Activated naive CD8-positive, alpha-beta T cell treated with anti-CD3 and anti-CD28 coated beads for 36 hours (primary cell): Measurements from ENCODE around the gene PPP2R1A. TPM values are rescaled to one million over a fixed set of nuclear protein-coding genes. Genes with fewer than 3 reads are reported as not detected.

ENCODE experiments used
- DNase-seq: peaks from one replicate; pipeline ENCODE4 v3.0.0; 2021
- H3K27ac Mint-ChIP-seq: one replicate; pipeline ENCODE4 v1.8.0; 2022; ENCODE audit warnings: mild to moderate bottlenecking, moderate library complexity, mixed read lengths
- H3K27me3 Mint-ChIP-seq: one replicate; pipeline ENCODE4 v1.8.0; 2022; ENCODE audit warnings: mild to moderate bottlenecking, mixed read lengths
- H3K36me3 Mint-ChIP-seq: one replicate; pipeline ENCODE4 v1.8.0; 2021; ENCODE audit warnings: mild to moderate bottlenecking, mixed read lengths
- H3K4me1 Mint-ChIP-seq: one replicate; pipeline ENCODE4 v1.8.0; 2021; ENCODE audit warnings: mixed read lengths
- H3K4me3 Mint-ChIP-seq: one replicate; pipeline ENCODE4 v1.8.0; 2022; ENCODE audit warnings: mild to moderate bottlenecking, moderate library complexity, mixed read lengths
- H3K9me3 Mint-ChIP-seq: one replicate; pipeline ENCODE4 v1.8.0; 2022; ENCODE audit warnings: mixed read lengths
- total RNA-seq, 2 experiments: library from RNA; stranded (reverse); gene quantifications; one replicate each; pipeline ENCODE4 v1.2.3, GENCODE V29; 2021

PPP2R1A gene
- total RNA-seq = 100 to 1,000 TPM; 222 to 244 TPM

- Mint-ChIP-seq H3K4me3 (peak within 1 kb of the TSS; percentile 97), H3K4me1 (peaks cover 36% of the 10 kb centered on the region), H3K27ac (peak within 1 kb of the TSS; percentile 99), H3K9me3 (no peaks in the 10 kb centered on the region), H3K27me3 (no peaks in the 10 kb centered on the region), H3K36me3 (peaks cover 35% of the 10 kb centered on the region)
- peak; percentile 96 for DNase-seq
Measured at GRCh38 chr19:52189735-52190486, at the start of gene PPP2R1A. Gene PPP2R1A (plus strand): TSS chr19:52190052. CDS start chr19:52190097, 45 bp downstream.

DNA sequence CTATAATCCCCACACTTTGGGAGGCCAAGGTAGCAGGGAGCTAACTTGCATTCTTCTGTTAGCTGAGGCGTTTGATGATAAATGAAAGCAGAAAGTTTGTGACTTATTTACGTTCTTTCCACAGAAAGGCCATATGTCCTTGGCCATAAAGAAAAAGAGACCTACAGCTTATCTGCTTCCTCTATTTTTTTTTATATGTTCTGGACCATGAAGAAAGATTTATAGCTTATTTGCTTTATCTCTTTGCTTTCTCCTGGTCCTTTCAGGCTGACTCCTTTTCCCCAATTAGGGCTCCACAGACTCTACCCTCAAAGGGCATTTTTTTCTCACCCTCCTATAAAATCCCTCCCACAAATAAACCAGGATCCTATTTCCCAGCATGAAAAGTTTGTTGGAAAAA lies 48.6 kb upstream of the PPP2R1A start:
- Mint-ChIP-seq H3K27ac (no peak overlapping the region), H3K27me3 (no peaks in the 10 kb centered on the region), H3K4me3 (no peak overlapping the region), H3K9me3 (peaks cover 20% of the 10 kb centered on the region), H3K36me3 (peaks cover 40% of the 10 kb centered on the region), H3K4me1 (peaks cover 24% of the 10 kb centered on the region)
- no peak for DNase-seq

GRCh38 chr19:52142001-52142595 lies 47.8 kb upstream of the PPP2R1A start:
- H3K9me3 Mint-ChIP-seq = peaks cover 20% of the 10 kb centered on the region
- no peaks in the 10 kb centered on the region for H3K27me3 Mint-ChIP-seq

GRCh38 chr19:52148256-52148655 lies 41.6 kb upstream of the PPP2R1A start:
- Mint-ChIP-seq H3K36me3 (peaks cover 41% of the 10 kb centered on the region), H3K4me1 (no peaks in the 10 kb centered on the region), H3K9me3 (peaks cover 33% of the 10 kb centered on the region), H3K4me3 (no peak overlapping the region), H3K27me3 (no peaks in the 10 kb centered on the region), H3K27ac (no peak overlapping the region)
- DNase-seq = no peak

More at GRCh38 chr19:52142001-52142595, 47.8 kb upstream of the PPP2R1A start:
- Mint-ChIP-seq H3K27ac (no peak overlapping the region), H3K36me3 (peaks cover 41% of the 10 kb centered on the region), H3K4me1 (peaks cover 22% of the 10 kb centered on the region), H3K4me3 (no peak overlapping the region)
- no peak for DNase-seq

GRCh38 chr19:52155596-52156359 lies 34.1 kb upstream of the PPP2R1A start:
- Mint-ChIP-seq H3K36me3 (peaks cover 88% of the 10 kb centered on the region), H3K27me3 (no peaks in the 10 kb centered on the region)

GRCh38 chr19:52170304-52170703 lies 19.5 kb upstream of the PPP2R1A start:
- H3K4me3 Mint-ChIP-seq = peak overlapping the region; percentile 87
- peaks cover 20% of the 10 kb centered on the region for H3K4me1 Mint-ChIP-seq
- peak overlapping the region; percentile 89 for H3K27ac Mint-ChIP-seq
- H3K9me3 Mint-ChIP-seq = peaks cover 7% of the 10 kb centered on the region
- peak; percentile 2 for DNase-seq
- no peaks in the 10 kb centered on the region for H3K27me3 Mint-ChIP-seq
- H3K36me3 Mint-ChIP-seq = peaks cover 39% of the 10 kb centered on the region

More at GRCh38 chr19:52155596-52156359, 34.1 kb upstream of the PPP2R1A start:
- H3K4me3 Mint-ChIP-seq = no peak overlapping the region
- no peaks in the 10 kb centered on the region for H3K4me1 Mint-ChIP-seq
- DNase-seq = no peak
- no peak overlapping the region for H3K27ac Mint-ChIP-seq
- peaks cover 62% of the 10 kb centered on the region for H3K9me3 Mint-ChIP-seq

- Mint-ChIP-seq H3K27me3 (no peaks in the 10 kb centered on the region), H3K36me3 (peaks cover 35% of the 10 kb centered on the region), H3K9me3 (peaks cover 7% of the 10 kb centered on the region), H3K4me3 (peak overlapping the region; percentile 87), H3K4me1 (peaks cover 20% of the 10 kb centered on the region), H3K27ac (peak overlapping the region; percentile 89)
- DNase-seq = peak; percentile 10
Measured at GRCh38 chr19:52170863-52171320, 19.0 kb upstream of the PPP2R1A start.

DNA sequence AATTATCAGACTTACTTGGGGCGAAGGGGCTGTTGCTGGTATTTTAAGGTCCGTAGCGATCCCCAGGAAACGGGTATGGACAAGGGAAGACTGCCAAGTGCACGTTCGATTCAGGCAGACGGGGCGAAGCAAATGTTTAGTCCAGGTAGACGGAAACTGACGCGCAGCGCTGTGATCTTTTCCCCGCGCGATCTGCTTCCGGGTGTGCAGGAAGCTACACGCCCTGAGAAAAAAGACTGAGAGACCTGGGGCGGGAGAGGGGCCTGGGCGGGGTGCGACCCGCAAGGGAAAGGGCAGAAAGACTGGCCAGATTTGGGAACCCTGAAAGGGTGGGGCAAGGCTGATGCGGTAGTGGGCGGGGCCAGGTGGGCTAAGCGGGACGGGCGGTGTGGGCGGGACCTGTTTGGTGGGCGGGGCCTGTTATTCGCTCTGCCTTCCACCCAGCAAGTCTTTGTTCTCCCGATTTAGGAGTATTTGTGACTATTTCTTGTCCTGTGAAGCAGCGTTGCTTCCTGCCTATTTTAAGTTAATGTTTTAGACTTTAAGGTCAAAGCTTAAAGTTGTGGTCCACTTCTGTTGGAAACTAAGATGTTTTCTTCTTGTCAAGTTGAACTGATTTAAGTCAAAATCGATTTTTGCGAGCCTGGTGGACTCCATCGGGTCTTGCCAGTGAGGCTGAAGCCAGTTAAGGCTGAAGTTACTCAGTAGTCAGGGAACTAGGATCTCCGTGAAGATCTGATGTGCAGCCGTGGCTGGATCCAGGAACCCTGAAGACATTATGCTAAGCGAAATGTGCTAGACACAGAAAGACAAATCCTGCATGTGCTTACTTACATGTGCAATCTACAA lies 18.3 kb upstream of the PPP2R1A start, which contains the start of gene ZNF836:
ZNF836 (minus strand) TSS at position 301 of the 849 bp plus-strand sequence. CDS start 3,549 bp downstream, outside the sequence.
- Mint-ChIP-seq H3K4me3 (peak within 1 kb of the TSS; percentile 87), H3K36me3 (peaks cover 35% of the 10 kb centered on the region)

DNA sequence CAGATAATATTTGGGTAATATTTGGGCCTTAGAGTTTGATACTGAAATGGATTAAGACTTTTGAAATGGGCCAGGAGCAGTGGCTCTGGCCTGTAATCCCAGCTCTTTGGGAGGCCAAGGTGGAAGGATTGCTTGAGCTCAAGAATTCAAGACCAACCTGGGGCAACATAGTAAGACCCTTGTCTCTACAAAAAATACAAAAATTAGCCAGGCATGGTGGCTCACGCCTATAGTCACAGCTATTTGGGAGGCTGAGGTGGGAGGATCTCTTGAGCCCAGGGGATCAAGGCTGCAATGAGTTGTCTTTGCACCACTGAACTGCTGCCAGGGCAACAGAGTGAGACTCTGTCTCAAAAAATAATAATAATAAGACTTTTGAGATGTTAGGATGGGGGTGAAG lies 17.5 kb upstream of the PPP2R1A start:
- Mint-ChIP-seq H3K9me3 (peaks cover 7% of the 10 kb centered on the region), H3K4me1 (peaks cover 20% of the 10 kb centered on the region), H3K27ac (peak overlapping the region; percentile 51), H3K4me3 (peak overlapping the region; percentile 87), H3K27me3 (no peaks in the 10 kb centered on the region), H3K36me3 (peaks cover 29% of the 10 kb centered on the region)
- no peak for DNase-seq

More for the DNA sequence above, 18.3 kb upstream of the PPP2R1A start, which contains the start of gene ZNF836:
- H3K4me1 Mint-ChIP-seq = peaks cover 20% of the 10 kb centered on the region
- H3K27me3 Mint-ChIP-seq = no peaks in the 10 kb centered on the region
- peaks cover 7% of the 10 kb centered on the region for H3K9me3 Mint-ChIP-seq
- peak within 1 kb of the TSS; percentile 89 for H3K27ac Mint-ChIP-seq
- DNase-seq = peak; percentile 87

DNA sequence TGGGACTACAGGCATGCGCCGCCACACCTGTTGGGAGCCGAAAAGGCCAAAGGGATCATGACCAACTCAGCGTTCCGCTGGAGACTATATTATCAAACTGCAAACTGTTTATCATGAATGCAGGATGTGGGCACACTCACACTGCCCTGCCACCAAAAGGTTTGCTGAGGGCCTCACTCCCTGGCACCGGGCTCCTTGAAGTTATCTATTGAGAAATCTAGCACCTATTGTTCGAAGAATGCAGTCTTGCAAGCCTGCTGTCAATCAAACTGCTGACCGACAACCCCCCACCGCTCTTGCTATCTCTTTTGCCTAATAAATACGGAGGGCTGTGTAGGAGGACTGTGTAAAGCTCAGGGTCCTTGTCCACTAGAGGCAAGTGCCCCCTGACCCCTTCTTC lies 13.3 kb upstream of the PPP2R1A start:
- no peaks in the 10 kb centered on the region for H3K27me3 Mint-ChIP-seq
- peaks cover 1% of the 10 kb centered on the region for H3K36me3 Mint-ChIP-seq
- H3K4me1 Mint-ChIP-seq = peaks cover 9% of the 10 kb centered on the region
- no peak for DNase-seq
- no peak overlapping the region for H3K27ac Mint-ChIP-seq
- peaks cover 6% of the 10 kb centered on the region for H3K9me3 Mint-ChIP-seq
- H3K4me3 Mint-ChIP-seq = no peak overlapping the region

GRCh38 chr19:52187407-52187806 lies 2.4 kb upstream of the PPP2R1A start:
- H3K27me3 Mint-ChIP-seq = no peaks in the 10 kb centered on the region
- H3K36me3 Mint-ChIP-seq = peaks cover 18% of the 10 kb centered on the region
- H3K27ac Mint-ChIP-seq = no peak overlapping the region
- no peaks in the 10 kb centered on the region for H3K9me3 Mint-ChIP-seq
- DNase-seq = no peak
- H3K4me3 Mint-ChIP-seq = no peak overlapping the region
- H3K4me1 Mint-ChIP-seq = peaks cover 19% of the 10 kb centered on the region

DNA sequence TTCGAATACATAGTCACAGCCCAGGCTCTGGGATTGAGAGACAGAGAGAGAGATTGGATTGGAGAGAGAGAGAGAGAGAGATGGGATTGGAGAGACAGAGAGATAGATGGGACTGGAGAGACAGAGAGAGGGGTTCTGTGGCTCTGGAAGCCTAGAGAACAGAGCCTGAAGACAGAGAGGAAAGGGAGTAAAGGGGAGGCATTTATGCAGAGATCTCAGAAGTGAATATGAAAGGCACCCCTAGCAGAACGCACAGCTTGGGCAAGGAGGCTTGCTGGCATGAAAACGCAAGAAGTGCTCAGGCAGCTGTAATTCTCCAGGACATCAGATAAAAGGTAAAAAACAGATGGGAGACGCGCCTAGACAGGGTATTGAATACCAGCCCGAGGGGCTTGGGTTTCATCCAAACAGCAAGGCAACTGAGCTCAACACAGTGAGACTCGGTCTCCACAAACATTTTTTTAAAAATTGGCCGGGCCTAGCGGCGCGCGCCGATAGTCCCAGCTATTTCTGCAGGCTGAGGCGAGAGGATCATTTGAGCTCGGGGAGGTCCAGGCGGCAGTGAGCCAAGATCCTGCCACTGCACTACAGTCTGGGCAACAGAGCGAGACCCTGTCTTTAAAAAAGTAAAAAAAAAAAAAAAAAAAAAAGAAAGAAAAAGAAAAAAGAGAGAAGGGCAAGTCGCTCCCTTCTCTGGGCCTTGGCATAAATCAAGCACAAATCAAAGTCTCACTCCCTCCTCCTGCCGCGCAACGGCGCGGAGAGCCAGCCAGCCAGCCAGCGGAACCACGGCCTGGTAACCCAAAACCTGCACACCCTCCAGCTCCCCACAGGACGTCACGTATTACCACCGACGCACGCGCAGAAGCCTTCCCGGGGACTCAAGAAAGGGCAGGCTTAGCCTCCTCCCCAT lies 774 bp upstream of the PPP2R1A start:
- H3K4me3 Mint-ChIP-seq = peak overlapping the region; percentile 97
- no peaks in the 10 kb centered on the region for H3K27me3 Mint-ChIP-seq
- peak; percentile 96 for DNase-seq
- peaks cover 26% of the 10 kb centered on the region for H3K36me3 Mint-ChIP-seq
- no peaks in the 10 kb centered on the region for H3K9me3 Mint-ChIP-seq
- peak overlapping the region; percentile 99 for H3K27ac Mint-ChIP-seq
- H3K4me1 Mint-ChIP-seq = peaks cover 28% of the 10 kb centered on the region

- Mint-ChIP-seq H3K36me3 (peaks cover 40% of the 10 kb centered on the region), H3K27me3 (no peaks in the 10 kb centered on the region), H3K9me3 (no peaks in the 10 kb centered on the region), H3K27ac (peak overlapping the region; percentile 99), H3K4me3 (peak overlapping the region; percentile 97), H3K4me1 (peaks cover 37% of the 10 kb centered on the region)
- DNase-seq = peak; percentile 12
Measured at GRCh38 chr19:52190487-52191293, 838 bp downstream of the PPP2R1A start.
